Lung (tissue), 12 donors: ENCODE data around the gene TAS2R30. TPM values are rescaled to one million over a fixed set of nuclear protein-coding genes. Genes with fewer than 3 reads are reported as not detected.

Experiments
- ATAC-seq: fragments of 200-7000 bp; cut with Tn5 transposase; one replicate; pipeline ENCODE4 v1.9.1; 2020; ENCODE audit warnings: moderate number of reproducible peaks; ENCODE audit not compliant: insufficient read depth, low FRiP score
- DNase-seq, 3 donors: peaks; one replicate each; pipeline ENCODE4 v3.0.0-alpha.2; 2013 to 2017
- H3K27ac ChIP-seq, 2 donors: one replicate each; pipeline ENCODE4 v1.5.1; 2013; ENCODE audit warnings: mild to moderate bottlenecking in 2 of 2, moderate library complexity in 2 of 2, control low read depth in 1 of 2, inconsistent platforms in 1 of 2, low read depth in 1 of 2, low read length in 1 of 2
- H3K27me3 ChIP-seq, 3 donors: one replicate each; pipeline ENCODE4 v1.5.1; 2013; ENCODE audit warnings: low read length in 2 of 3; ENCODE audit not compliant: control insufficient read depth in 3 of 3, insufficient read depth in 3 of 3
- H3K36me3 ChIP-seq, 4 donors: one replicate each; pipeline ENCODE4 v1.5.1; 2013; ENCODE audit warnings: low read length in 4 of 4, mild to moderate bottlenecking in 1 of 4, moderate library complexity in 1 of 4; ENCODE audit not compliant: control insufficient read depth in 4 of 4, insufficient read depth in 4 of 4
- H3K4me1 ChIP-seq, 5 donors: one replicate each; pipeline ENCODE4 v1.5.1; 2013; ENCODE audit warnings: low read length in 5 of 5, mild to moderate bottlenecking in 2 of 5, moderate library complexity in 1 of 5; ENCODE audit not compliant: control insufficient read depth in 5 of 5, insufficient read depth in 5 of 5
- H3K4me3 ChIP-seq: one replicate; pipeline ENCODE4 v1.5.1; 2013; ENCODE audit warnings: mild to moderate bottlenecking, control low read depth, moderate library complexity
- H3K9ac ChIP-seq, 2 donors: one replicate each; pipeline ENCODE4 v1.5.1; 2013; ENCODE audit warnings: low read length in 2 of 2, control low read depth in 1 of 2; ENCODE audit not compliant: insufficient read depth in 1 of 2
- H3K9me3 ChIP-seq, 4 donors: one replicate each; pipeline ENCODE4 v1.5.1; 2013; ENCODE audit warnings: low read length in 3 of 4, mild to moderate bottlenecking in 1 of 4, moderate library complexity in 1 of 4; ENCODE audit not compliant: control insufficient read depth in 4 of 4, insufficient read depth in 3 of 4
- WGBS, 2 donors: extraction: QIAGEN DNeasy Blood & Tissue Kit; methylation state at CpG; one replicate each; pipeline ENCODE4 v1.1.7; 2013; 5-methylcytosine and 5-hydroxymethylcytosine counted together
- polyA plus RNA-seq, 2 donors: library from polyadenylated mRNA; stranded (reverse); fragments of 200-250 nt; gene quantifications; one replicate each; pipeline ENCODE4 v1.2.1, GENCODE V29; 2013
- total RNA-seq, 2 donors: library from RNA; depleted of rRNA in 1 of 2; stranded (reverse); fragments of >200 nt in 1 of 2; gene quantifications; one replicate each; pipeline ENCODE4 v1.2.1, GENCODE V29; 2014 to 2021
- TF ChIP-seq, protein P1 (sequence below): IDR thresholded peaks from 2 replicates; pipeline ENCODE4 v1.5.1; 2012; ENCODE audit warnings: mild to moderate bottlenecking; ENCODE audit errors: control extremely low read depth, extremely low read depth
- donor health status: control.
- donor health status: control.
- donor health status: Bipolar disorder and iron deficiency.
- donor health status: healthy.
- donor health status: DM: yes; HTN: yes; CAD: no.

TAS2R30 gene
- total and polyA plus RNA-seq, 4 donors, result 0.12 to 40.4 (median 3.5) TPM; not detected in 1

DNA sequence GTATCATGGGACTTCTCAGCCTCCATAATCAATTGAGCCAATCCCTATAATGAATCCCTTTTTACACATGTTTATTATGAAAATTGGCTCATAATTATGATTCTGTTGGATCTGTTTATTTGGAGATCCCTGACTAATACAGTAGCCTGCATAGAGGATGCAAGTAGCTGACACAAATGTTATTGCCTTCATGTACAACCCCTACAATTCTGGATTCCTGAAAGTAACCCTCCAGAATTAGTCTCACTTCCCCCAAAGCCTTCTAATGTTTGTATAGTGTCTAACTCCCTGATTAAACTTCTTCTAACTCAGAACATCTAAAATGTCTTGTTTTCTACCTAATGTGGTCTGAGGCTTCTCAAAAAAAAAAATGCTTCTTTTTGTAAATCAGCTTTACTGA is 29.9 kb upstream of the TAS2R30 start:
- no peak overlapping the region for H3K9ac ChIP-seq
- TF ChIP-seq, protein P1, sequence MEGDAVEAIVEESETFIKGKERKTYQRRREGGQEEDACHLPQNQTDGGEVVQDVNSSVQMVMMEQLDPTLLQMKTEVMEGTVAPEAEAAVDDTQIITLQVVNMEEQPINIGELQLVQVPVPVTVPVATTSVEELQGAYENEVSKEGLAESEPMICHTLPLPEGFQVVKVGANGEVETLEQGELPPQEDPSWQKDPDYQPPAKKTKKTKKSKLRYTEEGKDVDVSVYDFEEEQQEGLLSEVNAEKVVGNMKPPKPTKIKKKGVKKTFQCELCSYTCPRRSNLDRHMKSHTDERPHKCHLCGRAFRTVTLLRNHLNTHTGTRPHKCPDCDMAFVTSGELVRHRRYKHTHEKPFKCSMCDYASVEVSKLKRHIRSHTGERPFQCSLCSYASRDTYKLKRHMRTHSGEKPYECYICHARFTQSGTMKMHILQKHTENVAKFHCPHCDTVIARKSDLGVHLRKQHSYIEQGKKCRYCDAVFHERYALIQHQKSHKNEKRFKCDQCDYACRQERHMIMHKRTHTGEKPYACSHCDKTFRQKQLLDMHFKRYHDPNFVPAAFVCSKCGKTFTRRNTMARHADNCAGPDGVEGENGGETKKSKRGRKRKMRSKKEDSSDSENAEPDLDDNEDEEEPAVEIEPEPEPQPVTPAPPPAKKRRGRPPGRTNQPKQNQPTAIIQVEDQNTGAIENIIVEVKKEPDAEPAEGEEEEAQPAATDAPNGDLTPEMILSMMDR, result no peak
- peaks cover 0 to 18% (median 5%) of the 10 kb centered on the region in 5 donors for H3K4me1 ChIP-seq
- DNase-seq (no peak), ATAC-seq (no peak)
- no peak overlapping the region for H3K27ac ChIP-seq
- H3K27me3 ChIP-seq, result no peaks in the 10 kb centered on the region
- H3K4me3 ChIP-seq, result no peak overlapping the region
- H3K36me3 ChIP-seq, result peaks cover 5 to 11% (median 5%) of the 10 kb centered on the region in 4 donors
- H3K9me3 ChIP-seq, result no peaks in the 10 kb centered on the region

DNA sequence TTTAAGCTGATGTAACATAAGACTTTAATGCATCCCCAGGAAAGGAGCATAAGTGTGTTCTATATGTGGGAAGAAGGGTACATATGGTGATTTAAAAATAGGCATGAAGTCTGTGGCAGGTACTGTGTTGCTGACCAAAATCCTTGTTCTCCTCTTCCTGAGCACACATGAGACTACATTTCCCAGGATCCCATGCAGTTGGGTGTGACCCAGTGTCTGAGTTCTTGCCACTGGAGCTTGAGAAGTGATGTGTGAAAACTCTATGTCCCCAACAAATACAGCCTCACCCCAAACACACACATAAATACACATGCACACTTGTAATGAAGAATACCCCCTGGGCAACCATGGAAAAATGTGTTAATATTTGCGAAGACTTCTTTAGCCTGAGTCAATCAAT is 28.1 kb upstream of the TAS2R30 start:
- 97 to 100% methylated on average over 1 of the region's 1 CpG for WGBS, 2 donors
- Histone ChIP-seq H3K4me3 (no peak overlapping the region), H3K9me3 (no peaks in the 10 kb centered on the region), H3K36me3 (peaks cover 3 to 19% (median 5%) of the 10 kb centered on the region in 4 donors), H3K27me3 (no peaks in the 10 kb centered on the region), H3K4me1 (peaks cover 0 to 19% (median 2%) of the 10 kb centered on the region in 5 donors), H3K27ac (no peak overlapping the region), H3K9ac (no peak overlapping the region)
- ATAC-seq (no peak), DNase-seq (no peak)
- TF ChIP-seq, protein P1, result no peak

DNA sequence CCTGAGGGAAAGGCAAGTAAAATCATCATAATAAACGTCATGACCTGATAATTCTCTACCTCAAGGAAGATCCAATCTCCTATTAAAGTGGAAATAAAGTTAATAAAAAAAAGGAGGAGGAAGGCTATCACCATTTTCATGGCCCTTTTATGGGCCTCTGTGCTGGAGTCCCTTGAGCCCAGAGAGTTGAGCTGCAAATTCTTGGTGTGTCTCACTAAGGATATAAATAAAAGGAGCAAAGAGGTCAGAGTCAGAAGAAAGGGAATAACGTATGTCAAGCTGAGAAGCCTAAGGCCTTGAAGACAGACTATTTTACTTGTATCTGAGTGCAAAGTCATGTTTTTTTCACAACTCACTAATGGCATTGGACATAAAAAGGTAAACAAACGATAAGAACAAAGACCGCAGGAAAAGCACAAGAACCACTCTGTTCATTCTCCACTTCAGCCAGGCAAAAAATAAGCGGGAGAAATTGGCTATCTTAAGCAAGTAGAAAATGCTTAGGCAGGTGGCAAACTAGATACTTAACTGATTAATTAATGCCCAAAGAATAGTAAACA is 24.5 kb upstream of the TAS2R30 start:
- peaks cover 0 to 10% (median 2%) of the 10 kb centered on the region in 4 donors for H3K36me3 ChIP-seq
- no peaks in the 10 kb centered on the region for H3K27me3 ChIP-seq
- H3K4me1 ChIP-seq, result peaks cover 0 to 11% (median 0%) of the 10 kb centered on the region in 5 donors
- H3K9ac ChIP-seq, result no peak overlapping the region
- H3K27ac ChIP-seq, result no peak overlapping the region
- H3K9me3 ChIP-seq, result peaks cover 0 to 4% (median 0%) of the 10 kb centered on the region in 4 donors
- no peak for ATAC-seq
- TF ChIP-seq, protein P1, result no peak
- WGBS, 2 donors, result 33 to 65% methylated on average over 5 of the region's 5 CpGs
- peak in 1 of 3 donors; percentile 4 for DNase-seq
- no peak overlapping the region for H3K4me3 ChIP-seq

DNA sequence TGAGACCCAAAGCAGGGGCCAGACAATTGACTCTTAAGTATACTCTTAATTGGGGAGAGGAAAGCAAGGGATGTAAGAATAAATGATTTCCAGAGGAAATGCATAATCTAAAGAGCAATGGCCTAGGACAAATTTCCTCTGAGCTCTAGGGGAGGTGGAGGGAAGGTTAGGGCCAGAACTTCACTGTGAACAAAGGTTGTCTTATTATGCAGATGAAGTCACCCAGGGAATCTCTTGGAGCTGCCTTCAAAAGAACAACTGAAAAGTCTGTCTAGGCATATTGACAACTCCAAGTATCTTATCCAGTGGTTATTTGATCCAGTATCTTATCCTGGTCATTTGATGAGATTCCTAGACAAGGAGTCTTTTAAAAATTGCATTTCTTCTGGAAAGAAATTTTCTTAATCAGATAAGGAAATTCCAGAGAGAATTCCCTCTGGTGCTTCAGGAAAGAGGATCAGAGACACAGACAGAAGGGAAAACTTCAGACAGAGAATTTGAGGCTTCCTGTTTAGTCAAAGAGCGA is 20.0 kb upstream of the TAS2R30 start:
- no peak overlapping the region for H3K27ac ChIP-seq
- WGBS, 2 donors, result 89 to 96% methylated on average over 1 of the region's 1 CpG

More for the DNA sequence above, 20.0 kb upstream of the TAS2R30 start:
- Histone ChIP-seq H3K27me3 (no peaks in the 10 kb centered on the region), H3K9me3 (peaks cover 0 to 4% (median 0%) of the 10 kb centered on the region in 4 donors), H3K4me3 (no peak overlapping the region), H3K9ac (no peak overlapping the region), H3K4me1 (peaks cover 0 to 17% (median 0%) of the 10 kb centered on the region in 5 donors), H3K36me3 (peaks cover 0 to 18% (median 4%) of the 10 kb centered on the region in 4 donors)
- ATAC-seq (no peak), DNase-seq (no peak)
- TF ChIP-seq, protein P1, result no peak
